ENCODE measurements around the gene NMB.
"Not testable (repeated sequence)": the region's sequence is repeated elsewhere in the genome, so short reads cannot be mapped to it uniquely, and the experiment has no call there.

The NMB gene

DNA sequence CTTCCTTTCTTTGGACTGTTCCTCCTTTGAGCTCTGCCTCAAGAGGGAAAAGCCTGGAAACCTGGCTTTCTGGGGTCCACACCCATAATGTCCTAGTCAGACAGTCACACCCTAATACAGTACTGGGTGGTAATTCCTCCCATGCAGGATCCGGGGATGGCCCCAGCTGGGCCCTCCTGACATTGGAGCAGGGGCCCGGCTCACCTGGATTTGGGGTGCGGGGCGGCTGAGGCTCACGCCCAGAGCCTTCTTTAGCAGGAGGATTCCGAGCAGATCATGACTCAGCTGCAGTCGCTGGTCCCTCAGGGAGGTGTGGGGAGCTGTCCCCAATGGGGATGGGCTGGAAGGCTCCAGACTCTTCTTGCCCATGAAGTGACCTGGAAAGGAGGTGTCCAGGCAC, 1.0 kb downstream of the NMB start:
- DNase-seq (ENCODE audit: low read depth, low spot score): no peak

DNA sequence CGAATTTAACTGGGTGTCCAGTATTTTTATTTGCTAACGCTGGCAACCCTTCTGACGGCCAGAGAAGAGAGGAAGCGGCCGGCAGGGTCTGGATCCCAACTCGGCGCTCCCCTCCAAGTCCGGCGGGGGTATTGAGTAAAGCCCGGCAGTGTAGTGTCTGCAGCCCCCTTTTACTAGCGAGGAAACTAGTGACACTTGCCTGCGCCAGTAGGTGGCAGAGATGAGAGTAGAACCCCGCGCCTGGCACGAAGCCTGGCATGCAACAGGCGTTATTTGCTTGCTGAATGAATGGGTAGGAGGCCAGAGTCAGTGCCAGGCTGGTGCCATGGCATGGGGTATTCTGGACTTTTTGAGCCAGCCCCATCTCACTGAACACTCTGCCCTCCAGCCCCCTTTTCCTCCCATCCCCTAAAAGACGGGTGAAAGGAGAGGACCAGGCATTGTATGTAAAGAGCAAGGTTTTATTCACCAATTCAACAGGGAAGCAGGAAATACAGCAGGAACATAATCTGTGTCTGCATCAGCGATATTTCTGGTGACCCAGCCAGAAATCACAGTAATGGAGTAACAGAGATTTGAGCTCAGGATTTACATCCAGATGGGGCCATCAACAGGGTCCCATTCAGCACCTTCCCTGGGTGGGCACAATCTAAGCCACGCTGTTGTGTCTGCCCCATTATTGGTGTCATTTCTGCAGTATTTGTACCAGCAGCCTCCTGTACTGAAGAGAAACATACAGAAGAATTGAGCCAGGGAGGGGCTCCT, 3.1 kb downstream of the NMB start:
- peak; percentile 50 for DNase-seq (ENCODE audit: low read depth, low spot score)

DNA sequence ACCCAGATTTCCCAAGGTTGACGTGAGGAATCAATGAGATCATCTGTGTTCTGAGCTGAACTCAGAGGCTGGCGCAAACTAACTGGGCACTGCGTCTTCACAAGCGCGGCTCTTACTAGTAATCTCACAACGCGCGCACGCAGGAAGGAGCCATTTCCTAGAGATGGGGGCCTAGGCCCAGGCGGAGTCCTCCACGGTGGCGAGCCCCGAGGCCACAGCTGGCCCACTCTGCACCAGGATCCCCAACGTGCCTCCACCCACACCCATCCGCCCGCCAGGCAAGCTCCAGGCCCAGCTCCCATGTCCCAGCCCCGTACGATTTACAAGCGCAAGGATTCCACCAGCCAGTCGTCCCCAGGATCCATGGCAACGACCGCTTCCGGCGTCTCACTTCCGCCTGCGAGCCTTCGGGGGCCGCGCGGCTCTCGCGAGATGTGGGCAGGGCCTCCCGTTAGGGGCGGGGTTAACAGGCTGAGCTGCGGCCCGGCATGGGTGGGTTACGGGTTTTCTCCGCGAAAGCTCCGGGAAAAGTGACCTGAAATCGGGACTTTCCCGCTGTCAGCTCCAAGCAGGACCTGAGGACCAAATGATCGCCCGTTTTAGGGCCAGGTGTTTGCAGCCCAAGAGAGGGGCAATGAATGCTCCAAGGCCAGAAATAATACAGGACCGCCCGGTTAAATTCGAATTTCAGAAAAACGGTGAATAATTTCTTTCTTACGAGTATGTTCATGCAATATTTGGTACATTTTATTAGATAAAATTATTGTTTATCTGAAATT, 3.9 kb downstream of the NMB start, which contains the start of gene WDR73:
TSS of gene WDR73 (minus strand) at position 374 of the 779 bp plus-strand sequence. CDS start at position 365, 9 bp downstream.
- DNase-seq (ENCODE audit: low read depth, low spot score): peak; percentile 82

DNA sequence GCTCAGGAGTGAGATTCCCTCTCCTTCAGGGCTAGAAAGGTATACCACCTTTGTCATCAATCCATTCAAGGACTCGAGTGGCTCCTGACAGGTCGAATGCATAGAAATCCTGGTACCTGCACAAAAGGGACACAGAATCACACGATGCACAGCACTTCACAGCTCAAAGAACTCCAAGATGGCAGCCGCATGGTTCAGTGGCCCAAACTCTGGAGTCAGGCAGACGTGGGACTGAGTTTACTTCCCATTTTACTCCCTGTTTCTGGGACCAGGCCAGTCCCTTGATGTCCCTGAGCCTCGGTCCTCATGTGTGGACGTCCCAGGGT, 4.5 kb downstream of the NMB start:
- no peak for DNase-seq (ENCODE audit: low read depth, low spot score)

- no peak for DNase-seq (ENCODE audit: low read depth, low spot score)
Observed at GRCh38 chr15:84649706-84650105, 8.3 kb downstream of the NMB start.

DNA sequence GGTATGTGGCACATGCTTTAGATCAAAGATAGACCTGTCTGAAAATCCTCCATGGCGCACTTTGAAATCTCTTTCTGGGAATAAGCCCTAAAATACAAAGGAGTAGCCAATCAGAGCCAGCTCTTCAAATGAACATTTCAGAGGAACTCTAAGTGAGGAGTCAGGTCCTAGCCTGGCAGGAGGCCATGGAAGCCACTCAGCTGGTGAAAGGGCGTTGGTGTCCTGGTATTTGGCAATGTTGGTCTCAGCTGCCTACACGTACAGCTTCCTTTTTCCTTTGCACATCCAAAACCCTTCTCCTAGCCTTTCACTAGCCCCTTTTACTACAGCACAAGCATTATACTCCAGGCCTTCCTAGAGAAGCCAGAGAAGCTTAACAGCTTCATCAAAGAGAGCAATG, 9.5 kb downstream of the NMB start:
- DNase-seq (ENCODE audit: low read depth, low spot score): no peak

GRCh38 chr15:84647726-84648125, 10.3 kb downstream of the NMB start:
- DNase-seq (ENCODE audit: low read depth, low spot score): no peak

DNA sequence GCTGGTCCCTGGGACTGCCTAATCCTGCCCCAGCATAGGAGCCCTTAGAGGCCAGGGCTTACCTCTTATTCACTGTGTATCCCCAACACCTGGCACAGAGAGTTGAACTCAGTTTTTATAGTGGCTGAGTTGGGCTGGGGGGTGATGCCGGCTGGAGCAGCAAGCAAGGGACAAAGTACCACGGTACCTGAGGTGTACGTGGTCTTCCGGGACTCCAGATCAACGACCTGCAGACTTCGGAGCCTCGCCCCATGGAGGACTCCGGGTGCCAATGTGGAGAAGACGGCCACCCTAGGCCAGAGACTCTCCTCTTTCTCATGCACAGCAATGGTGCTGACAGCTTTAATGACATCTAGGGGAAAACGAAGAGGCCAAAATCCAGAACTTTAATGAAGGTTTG, 12.0 kb downstream of the NMB start:
- DNase-seq (ENCODE audit: low read depth, low spot score): no peak

GRCh38 chr15:84645496-84645895, 12.5 kb downstream of the NMB start:
- DNase-seq (ENCODE audit: low read depth, low spot score): no peak

DNA sequence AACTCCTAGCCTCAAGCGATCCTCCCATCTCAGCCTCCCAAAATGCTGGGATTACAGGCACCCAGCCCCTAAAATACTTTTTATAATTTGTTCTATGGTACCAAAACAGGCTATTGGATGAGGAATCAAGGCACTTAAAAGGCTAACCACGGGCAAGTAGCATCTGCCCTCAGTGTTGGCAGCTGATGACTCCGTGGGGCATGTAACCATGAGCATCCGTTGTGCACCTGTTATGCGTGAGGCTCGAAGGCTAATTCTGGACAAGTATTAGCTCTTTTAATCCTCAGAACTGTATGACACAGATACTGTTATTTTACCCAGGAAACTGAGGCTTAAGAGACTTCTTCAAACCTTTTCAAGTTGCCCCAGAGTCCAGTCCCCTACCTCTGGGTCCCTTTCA, 14.2 kb downstream of the NMB start:
- DNase-seq (ENCODE audit: low read depth, low spot score): no peak

DNA sequence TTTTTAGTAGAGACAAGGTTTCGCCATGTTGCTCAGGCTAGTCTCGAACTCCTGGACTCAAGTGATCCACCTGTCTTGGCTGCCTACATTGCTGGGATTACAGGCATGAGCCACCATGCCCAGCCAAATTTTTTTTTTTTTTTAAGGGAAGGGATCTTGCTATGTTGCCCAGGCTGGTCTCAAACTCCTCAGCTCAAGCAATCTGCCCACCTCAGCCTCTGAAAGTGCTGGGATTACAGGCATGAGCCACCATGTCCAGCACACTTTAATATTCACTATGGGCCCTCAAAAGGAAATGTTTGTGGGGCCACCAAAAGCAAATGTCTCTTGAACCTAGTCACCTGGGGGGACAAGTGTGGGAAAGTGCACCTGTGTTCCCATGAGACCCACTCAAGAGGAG, 15.4 kb downstream of the NMB start:
- not testable (repeated sequence) for DNase-seq (ENCODE audit: low read depth, low spot score)

DNA sequence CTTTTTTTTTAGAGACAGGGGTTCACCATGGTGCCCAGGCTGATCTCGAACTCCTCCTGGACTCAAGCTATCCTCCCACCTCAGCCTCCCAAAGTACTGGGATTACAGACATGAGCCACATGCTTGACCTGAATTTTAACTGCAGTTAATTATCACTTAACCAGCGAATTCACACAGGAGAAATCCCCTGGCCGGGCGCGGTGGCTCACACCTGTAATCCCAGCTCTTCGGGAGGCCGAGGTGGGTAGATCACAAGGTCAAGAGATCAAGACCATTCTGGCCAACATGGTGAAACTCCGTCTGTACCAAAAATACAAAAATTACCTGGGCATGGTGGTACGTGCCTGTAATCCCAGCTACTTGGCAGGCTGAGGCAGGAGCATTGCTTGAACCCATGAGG, 16.1 kb downstream of the NMB start:
- not testable (repeated sequence) for DNase-seq (ENCODE audit: low read depth, low spot score)

GRCh38 chr15:84638103-84638502, 19.9 kb downstream of the NMB start:
- DNase-seq (ENCODE audit: low read depth, low spot score): no peak

DNA sequence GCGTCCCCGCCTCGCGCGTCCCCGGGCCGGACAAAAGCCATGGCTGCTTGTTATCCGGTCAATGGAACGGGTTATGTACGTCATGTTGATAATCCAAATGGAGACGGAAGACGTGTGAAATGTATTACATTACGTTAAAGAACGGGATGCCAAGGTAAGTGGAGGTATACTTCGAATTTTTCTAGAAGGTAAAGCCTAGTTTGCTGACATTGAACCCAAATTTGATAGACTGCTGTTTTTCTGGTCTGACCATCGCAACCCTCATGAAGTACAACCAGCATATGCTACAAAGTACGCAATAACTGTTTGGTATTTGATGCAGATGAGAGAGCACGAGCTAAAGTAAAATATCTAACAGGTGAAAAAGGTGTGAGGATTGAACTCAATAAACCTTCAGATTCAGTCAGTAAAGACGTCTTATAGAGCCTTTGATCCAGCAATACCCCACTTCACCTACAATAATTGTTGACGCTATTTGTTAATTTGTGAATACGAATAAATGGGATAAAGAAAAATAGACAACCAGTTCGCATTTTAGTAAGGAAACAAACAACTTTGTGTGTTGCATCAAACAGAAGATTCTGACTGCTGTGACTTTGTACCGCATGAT, 23.7 kb downstream of the NMB start:
- DNase-seq (ENCODE audit: low read depth, low spot score): no peak

GRCh38 chr15:84633311-84634227, 24.4 kb downstream of the NMB start:
- peak; percentile 36 for DNase-seq (ENCODE audit: low read depth, low spot score)

- no peak for DNase-seq (ENCODE audit: low read depth, low spot score)
Observed at GRCh38 chr15:84631706-84632272, 26.2 kb downstream of the NMB start.

DNA sequence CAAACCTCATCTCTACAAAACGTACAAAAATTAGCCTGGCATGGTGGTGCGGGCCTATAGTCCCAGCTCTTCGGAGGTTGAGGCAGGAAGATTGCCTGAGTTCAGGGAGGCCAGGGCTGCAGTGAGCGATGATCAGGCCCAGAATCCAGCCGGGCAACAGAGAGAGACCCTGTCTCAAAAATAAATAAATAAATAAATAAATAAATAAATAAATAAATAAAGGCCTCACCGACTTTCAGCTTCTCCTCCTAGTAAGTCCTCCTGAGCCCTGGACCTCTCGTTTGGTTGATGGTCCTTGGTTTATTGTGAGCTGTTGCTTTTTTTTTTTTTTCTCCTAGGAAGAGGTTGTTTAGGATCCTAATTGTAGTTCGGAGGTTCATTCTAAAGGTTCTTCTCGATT, 29.0 kb downstream of the NMB start:
- no peak for DNase-seq (ENCODE audit: low read depth, low spot score)

DNA sequence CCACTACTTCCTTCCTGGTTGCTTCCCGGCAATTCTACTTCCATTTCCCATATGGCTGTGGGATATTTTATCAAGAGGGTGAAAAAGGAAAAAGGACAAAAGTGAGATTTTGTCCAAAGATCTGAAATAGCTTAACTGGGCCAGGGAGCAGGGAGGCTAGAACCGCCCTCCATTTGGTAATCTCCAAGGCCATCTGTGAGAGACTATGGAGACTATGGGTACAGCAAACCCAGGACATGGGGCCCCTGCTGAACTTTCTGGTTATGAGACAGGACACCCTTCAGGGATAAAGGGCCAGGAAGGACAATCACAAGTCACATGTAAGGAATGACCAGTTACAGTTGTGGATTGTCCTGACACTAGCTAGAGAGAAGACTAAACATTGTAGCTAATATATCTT, 32.9 kb downstream of the NMB start:
- DNase-seq (ENCODE audit: low read depth, low spot score): no peak

- DNase-seq (ENCODE audit: low read depth, low spot score): no peak
Observed at GRCh38 chr15:84624359-84624758, 33.6 kb downstream of the NMB start.

DNA sequence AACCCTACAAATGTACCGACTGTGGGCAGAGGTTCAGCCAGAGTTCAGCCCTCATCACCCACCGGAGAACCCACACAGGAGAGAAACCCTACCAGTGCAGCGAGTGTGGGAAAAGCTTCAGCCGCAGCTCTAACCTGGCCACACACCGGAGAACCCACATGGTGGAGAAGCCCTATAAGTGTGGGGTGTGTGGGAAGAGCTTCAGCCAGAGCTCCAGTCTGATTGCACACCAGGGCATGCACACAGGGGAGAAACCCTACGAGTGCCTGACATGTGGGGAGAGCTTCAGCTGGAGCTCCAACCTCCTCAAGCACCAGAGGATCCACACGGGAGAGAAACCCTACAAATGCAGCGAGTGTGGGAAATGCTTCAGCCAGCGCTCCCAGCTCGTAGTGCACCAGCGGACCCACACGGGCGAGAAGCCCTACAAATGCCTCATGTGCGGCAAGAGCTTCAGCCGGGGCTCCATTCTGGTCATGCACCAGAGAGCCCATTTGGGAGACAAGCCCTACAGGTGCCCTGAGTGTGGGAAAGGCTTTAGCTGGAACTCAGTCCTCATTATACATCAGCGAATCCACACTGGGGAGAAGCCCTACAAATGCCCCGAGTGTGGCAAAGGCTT, 36.5 kb downstream of the NMB start:
- no peak for DNase-seq (ENCODE audit: low read depth, low spot score)

GRCh38 chr15:84620626-84621025, 37.4 kb downstream of the NMB start:
- DNase-seq (ENCODE audit: low read depth, low spot score): no peak
